ENCODE measurements around the gene SARDH.

The SARDH gene

DNA sequence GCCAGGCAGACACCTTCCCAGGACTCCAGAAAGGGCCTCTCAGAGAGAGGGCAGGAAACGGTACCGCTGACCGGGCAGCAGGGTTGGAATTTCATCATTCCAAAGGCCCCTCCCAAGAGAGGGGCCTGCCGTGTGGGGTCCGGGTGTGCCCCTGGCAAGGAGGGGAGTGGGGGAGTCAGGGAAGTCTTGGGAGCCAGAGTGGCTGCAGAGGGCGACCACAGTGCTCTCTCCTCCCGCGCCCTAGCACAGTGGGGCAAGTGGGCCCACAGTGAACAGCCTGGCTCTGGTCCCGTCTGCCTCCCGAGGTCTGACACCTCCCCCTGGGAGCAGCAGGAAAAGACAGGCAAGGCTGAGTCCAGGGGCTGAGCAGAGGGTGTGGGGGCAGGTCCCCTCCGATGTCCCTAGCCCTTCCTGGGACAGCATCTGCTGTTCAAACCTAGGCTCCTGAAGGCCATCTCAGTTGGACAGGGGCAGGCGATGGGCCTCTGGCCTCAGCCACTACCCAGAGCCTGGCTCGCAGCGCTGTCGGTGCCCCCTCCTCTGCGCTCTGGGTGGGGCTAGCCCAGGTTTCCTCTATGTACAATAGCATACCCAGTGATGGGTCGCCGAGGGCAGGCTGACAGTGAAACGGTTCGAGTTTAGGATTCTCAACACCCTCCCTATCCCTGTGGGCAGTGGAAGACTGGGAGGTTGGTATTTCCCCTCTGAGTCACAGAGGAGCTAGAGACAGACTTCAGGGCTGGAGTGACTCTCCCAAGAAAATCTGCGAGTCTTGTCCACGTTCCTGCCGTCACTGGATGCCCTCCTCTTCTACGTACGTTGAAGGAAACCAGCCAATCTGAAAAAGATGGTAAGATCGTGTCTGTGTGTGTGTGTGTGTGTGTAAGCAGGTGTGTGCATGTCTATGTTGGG lies 25.4 kb upstream of the SARDH start:
- no peaks in the 10 kb centered on the region for H3K4me1 ChIP-seq (ENCODE audit: insufficient read depth, poor library complexity, severe bottlenecking)
- peaks cover 52% of the 10 kb centered on the region for H3K36me3 ChIP-seq (ENCODE audit: low read depth)
- DNase-seq (ENCODE audit: low spot score) (peak; percentile 42), ATAC-seq (ENCODE audit: low read depth) (0 out of 3 replicates have a peak, but pooled peaks have one; percentile 12)
- no peaks in the 10 kb centered on the region for H3K27me3 ChIP-seq (ENCODE audit: insufficient read depth, poor library complexity, severe bottlenecking)
- no peak overlapping the region for H3K4me3 ChIP-seq (ENCODE audit: severe bottlenecking)
- TF ChIP-seq, protein P1, sequence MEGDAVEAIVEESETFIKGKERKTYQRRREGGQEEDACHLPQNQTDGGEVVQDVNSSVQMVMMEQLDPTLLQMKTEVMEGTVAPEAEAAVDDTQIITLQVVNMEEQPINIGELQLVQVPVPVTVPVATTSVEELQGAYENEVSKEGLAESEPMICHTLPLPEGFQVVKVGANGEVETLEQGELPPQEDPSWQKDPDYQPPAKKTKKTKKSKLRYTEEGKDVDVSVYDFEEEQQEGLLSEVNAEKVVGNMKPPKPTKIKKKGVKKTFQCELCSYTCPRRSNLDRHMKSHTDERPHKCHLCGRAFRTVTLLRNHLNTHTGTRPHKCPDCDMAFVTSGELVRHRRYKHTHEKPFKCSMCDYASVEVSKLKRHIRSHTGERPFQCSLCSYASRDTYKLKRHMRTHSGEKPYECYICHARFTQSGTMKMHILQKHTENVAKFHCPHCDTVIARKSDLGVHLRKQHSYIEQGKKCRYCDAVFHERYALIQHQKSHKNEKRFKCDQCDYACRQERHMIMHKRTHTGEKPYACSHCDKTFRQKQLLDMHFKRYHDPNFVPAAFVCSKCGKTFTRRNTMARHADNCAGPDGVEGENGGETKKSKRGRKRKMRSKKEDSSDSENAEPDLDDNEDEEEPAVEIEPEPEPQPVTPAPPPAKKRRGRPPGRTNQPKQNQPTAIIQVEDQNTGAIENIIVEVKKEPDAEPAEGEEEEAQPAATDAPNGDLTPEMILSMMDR (IDR thresholded peaks at IDR 0.05; ENCODE audit: poor library complexity, severe bottlenecking): no peak
- H3K27ac ChIP-seq (ENCODE audit: poor library complexity, severe bottlenecking): no peak overlapping the region
- peaks cover 13% of the 10 kb centered on the region for H3K9me3 ChIP-seq (ENCODE audit: severe bottlenecking)

DNA sequence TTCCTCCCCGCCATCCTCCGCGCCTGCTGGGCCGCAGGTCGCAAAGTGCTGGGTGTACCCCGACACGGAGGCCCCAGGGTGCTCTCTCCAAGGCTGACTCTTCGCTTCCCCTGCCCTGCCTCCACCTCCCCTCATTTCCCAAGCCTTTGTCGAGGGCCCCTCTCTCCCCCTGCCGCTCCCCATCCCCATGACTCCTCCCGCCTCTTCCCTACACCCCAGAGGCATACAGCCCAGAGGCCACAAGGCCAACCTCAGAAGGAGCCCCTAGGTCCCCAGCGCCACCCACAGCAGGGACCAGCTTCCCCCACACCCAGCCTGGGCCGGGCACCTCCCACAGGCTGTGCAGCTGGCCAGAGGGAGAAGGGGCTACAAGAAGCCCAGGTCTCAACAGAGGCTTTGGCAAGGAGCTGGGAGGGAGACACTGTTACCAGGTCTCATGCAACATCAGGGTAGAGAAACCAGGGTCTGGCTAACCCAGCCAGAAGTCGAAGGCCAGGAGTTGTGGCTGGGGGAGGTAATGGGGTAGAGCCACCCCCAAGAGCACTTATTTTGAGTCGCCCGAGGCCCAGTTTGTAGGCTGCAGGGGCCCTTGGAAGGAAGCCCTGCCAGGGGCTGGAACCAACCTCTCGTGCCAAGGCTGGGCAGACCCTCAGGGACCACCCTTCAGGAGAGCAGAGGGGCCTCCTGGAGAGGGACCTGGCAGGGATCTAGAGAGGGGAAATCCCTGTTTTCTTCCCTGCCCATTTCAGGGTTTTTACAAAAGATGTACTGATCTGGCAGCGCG lies 24.5 kb upstream of the SARDH start:
- TF ChIP-seq, protein P1 (IDR thresholded peaks at IDR 0.05; ENCODE audit: poor library complexity, severe bottlenecking): no peak
- DNase-seq (ENCODE audit: low spot score) (peak; percentile 47), ATAC-seq (ENCODE audit: low read depth) (no peak)
- peaks cover 9% of the 10 kb centered on the region for H3K9me3 ChIP-seq (ENCODE audit: severe bottlenecking)
- no peak overlapping the region for H3K4me3 ChIP-seq (ENCODE audit: severe bottlenecking)
- no peaks in the 10 kb centered on the region for H3K4me1 ChIP-seq (ENCODE audit: insufficient read depth, poor library complexity, severe bottlenecking)
- no peaks in the 10 kb centered on the region for H3K27me3 ChIP-seq (ENCODE audit: insufficient read depth, poor library complexity, severe bottlenecking)
- peaks cover 43% of the 10 kb centered on the region for H3K36me3 ChIP-seq (ENCODE audit: low read depth)
- no peak overlapping the region for H3K27ac ChIP-seq (ENCODE audit: poor library complexity, severe bottlenecking)

DNA sequence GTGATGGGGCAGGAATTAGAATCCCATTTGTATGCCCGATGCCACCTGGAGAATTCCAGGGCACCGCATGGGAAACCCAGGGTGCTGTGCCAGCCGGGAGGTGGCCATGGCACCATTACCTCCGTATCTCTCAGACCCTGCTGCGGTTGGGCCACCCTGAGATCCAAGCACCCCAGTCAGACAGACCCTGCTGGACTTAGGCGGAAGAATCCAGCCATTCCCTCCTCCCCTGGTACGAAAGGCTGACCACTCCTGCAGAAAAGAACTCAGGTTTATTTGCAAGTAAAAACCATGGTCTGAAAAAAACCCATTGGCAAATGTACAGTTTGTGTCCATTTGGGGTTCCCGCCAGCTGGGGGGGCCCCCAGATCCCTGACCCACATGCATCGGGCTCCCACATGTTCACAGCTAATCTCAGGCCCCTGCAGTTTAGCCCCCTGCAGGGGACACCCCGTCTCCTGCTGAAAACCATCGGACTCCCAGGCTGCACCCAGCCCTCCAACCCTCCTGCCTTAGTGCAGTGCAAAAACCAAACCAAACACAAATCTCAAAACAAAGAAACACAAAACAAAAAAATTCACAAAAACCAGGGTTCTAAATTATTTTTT lies 23.6 kb upstream of the SARDH start:
- ATAC-seq (ENCODE audit: low read depth) (no peak), DNase-seq (ENCODE audit: low spot score) (peak; percentile 19)
- no peak overlapping the region for H3K27ac ChIP-seq (ENCODE audit: poor library complexity, severe bottlenecking)
- H3K9me3 ChIP-seq (ENCODE audit: severe bottlenecking): peaks cover under 1% of the 10 kb centered on the region
- H3K36me3 ChIP-seq (ENCODE audit: low read depth): peaks cover 34% of the 10 kb centered on the region
- H3K27me3 ChIP-seq (ENCODE audit: insufficient read depth, poor library complexity, severe bottlenecking): no peaks in the 10 kb centered on the region
- TF ChIP-seq, protein P1 (IDR thresholded peaks at IDR 0.05; ENCODE audit: poor library complexity, severe bottlenecking): no peak
- no peaks in the 10 kb centered on the region for H3K4me1 ChIP-seq (ENCODE audit: insufficient read depth, poor library complexity, severe bottlenecking)
- H3K4me3 ChIP-seq (ENCODE audit: severe bottlenecking): no peak overlapping the region

DNA sequence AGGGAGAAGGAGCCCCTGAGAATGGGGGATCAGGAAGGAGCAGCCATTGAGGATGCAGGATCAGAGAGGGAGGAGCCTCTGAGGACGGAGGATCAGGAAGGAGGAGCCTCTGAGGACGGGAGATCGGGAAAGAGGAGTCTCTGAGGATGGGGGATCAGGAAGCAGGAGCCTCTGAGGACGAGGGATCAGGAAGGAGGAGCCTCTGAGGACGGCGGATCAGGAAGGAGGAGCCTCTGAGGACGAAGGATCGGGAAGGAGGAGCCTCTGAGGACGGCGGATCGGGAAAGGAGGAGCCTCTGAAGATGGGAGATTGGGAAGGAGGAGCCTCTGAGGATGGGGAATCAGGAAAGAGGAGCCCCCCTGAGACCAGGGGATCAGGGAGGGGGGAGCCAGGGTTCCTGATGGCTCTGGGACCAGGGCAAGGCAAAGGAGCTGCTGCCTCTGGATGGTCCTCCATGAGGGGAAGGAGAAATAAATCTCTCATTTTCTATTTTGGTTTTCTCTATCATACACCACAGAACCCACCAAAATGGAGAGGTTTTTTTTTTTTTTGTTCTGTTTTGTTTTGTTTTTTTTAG lies 22.6 kb upstream of the SARDH start:
- Histone ChIP-seq H3K9me3 (ENCODE audit: severe bottlenecking) (no peaks in the 10 kb centered on the region), H3K36me3 (ENCODE audit: low read depth) (peaks cover 26% of the 10 kb centered on the region), H3K27me3 (ENCODE audit: insufficient read depth, poor library complexity, severe bottlenecking) (no peaks in the 10 kb centered on the region), H3K27ac (ENCODE audit: poor library complexity, severe bottlenecking) (no peak overlapping the region), H3K4me3 (ENCODE audit: severe bottlenecking) (no peak overlapping the region), H3K4me1 (ENCODE audit: insufficient read depth, poor library complexity, severe bottlenecking) (no peaks in the 10 kb centered on the region)
- no peak for DNase-seq (ENCODE audit: low spot score)
- no peak for ATAC-seq (ENCODE audit: low read depth)
- TF ChIP-seq, protein P1 (IDR thresholded peaks at IDR 0.05; ENCODE audit: poor library complexity, severe bottlenecking): no peak
